Karpas-422 (cell line): Measurements from ENCODE around the gene WNK2. TPM values are rescaled to one million over a fixed set of nuclear protein-coding genes. Genes with fewer than 3 reads are reported as not detected.

Source experiments
- DNase-seq: peaks from one replicate; pipeline ENCODE4 v3.0.0-alpha.2; 2015
- H2AFZ ChIP-seq: fragments of 200-600 bp; sonication (generic); 2 replicates; pipeline ENCODE4 v1.6.1; 2014; ENCODE audit warnings: antibody characterized with exemption, low read length, mixed read lengths
- H3K27ac ChIP-seq: fragments of 200-600 bp; sonication (generic); 2 replicates; pipeline ENCODE4 v1.5.1; 2014; ENCODE audit warnings: mild to moderate bottlenecking, low read length, moderate library complexity
- H3K27me3 ChIP-seq: fragments of 200-600 bp; sonication (generic); 2 replicates; pipeline ENCODE4 v1.6.1; 2014; ENCODE audit warnings: low read length, mixed read lengths
- H3K36me3 ChIP-seq: fragments of 200-600 bp; sonication (generic); 2 replicates; pipeline ENCODE4 v1.6.1; 2014; ENCODE audit warnings: low read length, mixed read lengths; ENCODE audit not compliant: insufficient read depth
- H3K4me1 ChIP-seq: fragments of 200-600 bp; sonication (generic); 2 replicates; pipeline ENCODE4 v1.6.1; 2014; ENCODE audit warnings: mild to moderate bottlenecking, low read length, mixed read lengths
- H3K4me2 ChIP-seq: fragments of 200-600 bp; sonication (generic); 2 replicates; pipeline ENCODE4 v1.6.1; 2014; ENCODE audit warnings: low read length, low read depth, mild to moderate bottlenecking; ENCODE audit not compliant: poor library complexity, severe bottlenecking
- H3K4me3 ChIP-seq: fragments of 200-600 bp; sonication (generic); 2 replicates; pipeline ENCODE4 v1.5.1; 2014; ENCODE audit warnings: mild to moderate bottlenecking, antibody characterized with exemption, low read length, mixed read lengths
- H3K79me2 ChIP-seq: fragments of 200-600 bp; sonication (generic); 2 replicates; pipeline ENCODE4 v1.6.1; 2014; ENCODE audit warnings: mild to moderate bottlenecking, low read length, mixed read lengths
- H3K9ac ChIP-seq: fragments of 200-600 bp; sonication (generic); 2 replicates; pipeline ENCODE4 v1.6.0; 2014; ENCODE audit warnings: low read length
- H3K9me2 ChIP-seq: fragments of 200-600 bp; sonication (generic), shearing (Covaris generic); replicated peaks from 2 replicates; pipeline ENCODE4 v1.6.0; 2014; ENCODE audit warnings: mild to moderate bottlenecking, low read length, moderate library complexity; ENCODE audit not compliant: insufficient read depth
- H3K9me3 ChIP-seq: fragments of 300-700, 200-600 bp; sonication (generic); 2 replicates; pipeline ENCODE4 v1.6.1; 2014; ENCODE audit warnings: low read length, mixed read lengths
- H4K20me1 ChIP-seq: fragments of 200-600 bp; sonication (generic); 2 replicates; pipeline ENCODE4 v1.6.1; 2014; ENCODE audit warnings: mild to moderate bottlenecking, antibody characterized with exemption, low read length, low read depth; ENCODE audit not compliant: insufficient read depth
- total RNA-seq: library from RNA; depleted of rRNA; stranded (reverse); fragments of >200 nt; shearing (Covaris generic); gene quantifications from 2 replicates; pipeline ENCODE4 v1.2.3, GENCODE V29; 2014; ENCODE audit warnings: low replicate concordance

Gene WNK2
- total RNA-seq, 1 experiment from 2014 or later, result not detected

GRCh38 chr9:93210324-93210973 lies 26.5 kb downstream of the WNK2 start:
- H3K4me2 ChIP-seq, result no peak overlapping the region
- H3K4me3 ChIP-seq, result no peak overlapping the region
- H4K20me1 ChIP-seq, result no peaks in the 10 kb centered on the region
- no peak for DNase-seq
- no peaks in the 10 kb centered on the region for H3K9me3 ChIP-seq
- H3K36me3 ChIP-seq, result no peaks in the 10 kb centered on the region
- no peak overlapping the region for H3K9ac ChIP-seq
- H3K4me1 ChIP-seq, result no peaks in the 10 kb centered on the region
- H3K27me3 ChIP-seq, result no peaks in the 10 kb centered on the region
- no peaks in the 10 kb centered on the region for H3K9me2 ChIP-seq
- H2AFZ ChIP-seq, result no peak overlapping the region
- no peaks in the 10 kb centered on the region for H3K79me2 ChIP-seq
- no peak overlapping the region for H3K27ac ChIP-seq

DNA sequence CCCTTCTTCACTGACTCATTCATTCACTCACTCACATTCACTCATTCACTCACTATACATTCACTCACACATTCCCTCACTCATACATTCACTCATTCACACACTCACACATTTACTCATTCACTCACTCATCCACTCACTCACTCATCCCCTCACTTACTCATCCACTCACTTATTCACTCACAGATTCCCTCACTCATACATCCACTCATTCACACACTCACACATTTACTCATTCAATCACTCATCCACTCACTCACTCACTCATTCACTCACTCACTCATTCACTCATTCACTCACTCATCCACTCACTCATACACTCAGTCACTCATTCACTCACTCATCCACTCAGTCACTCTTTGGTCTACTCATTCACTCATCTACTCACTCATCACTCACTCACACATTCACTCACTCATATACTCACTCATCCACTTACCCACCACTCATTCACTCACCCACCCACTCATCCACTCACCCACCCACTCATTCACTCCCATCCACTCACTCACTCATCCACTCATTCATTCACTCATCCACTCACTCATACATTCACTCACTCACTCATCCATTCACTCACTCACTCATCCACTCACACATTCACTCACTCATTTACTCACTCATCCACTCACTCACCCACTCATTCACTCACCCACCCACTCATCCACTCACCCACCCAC lies 27.2 kb downstream of the WNK2 start:
- H3K4me2 ChIP-seq, result no peak overlapping the region
- no peak overlapping the region for H2AFZ ChIP-seq
- H3K79me2 ChIP-seq, result no peaks in the 10 kb centered on the region
- no peak overlapping the region for H3K9ac ChIP-seq
- H3K9me3 ChIP-seq, result no peaks in the 10 kb centered on the region
- no peaks in the 10 kb centered on the region for H3K9me2 ChIP-seq
- no peak for DNase-seq
- no peaks in the 10 kb centered on the region for H3K4me1 ChIP-seq
- H3K27ac ChIP-seq, result no peak overlapping the region
- H3K36me3 ChIP-seq, result no peaks in the 10 kb centered on the region
- H3K27me3 ChIP-seq, result no peaks in the 10 kb centered on the region
- H4K20me1 ChIP-seq, result no peaks in the 10 kb centered on the region
- H3K4me3 ChIP-seq, result no peak overlapping the region

DNA sequence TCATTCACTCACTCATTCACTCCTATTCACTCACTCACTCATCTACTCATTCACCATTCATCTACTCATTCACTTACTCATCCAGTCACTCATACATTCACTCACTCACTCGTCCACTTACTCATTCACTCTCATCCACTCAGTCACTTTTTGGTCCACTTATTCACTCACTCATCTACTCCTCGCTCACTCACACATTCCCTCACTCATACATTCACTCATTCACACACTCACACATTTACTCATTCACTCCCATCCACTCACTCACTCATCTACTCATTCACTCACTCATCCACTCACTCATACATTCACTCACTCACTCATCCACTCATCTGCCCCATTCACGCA lies 27.7 kb downstream of the WNK2 start:
- no peaks in the 10 kb centered on the region for H3K27me3 ChIP-seq
- H3K9me2 ChIP-seq, result no peaks in the 10 kb centered on the region
- no peaks in the 10 kb centered on the region for H3K79me2 ChIP-seq
- DNase-seq, result no peak
- no peaks in the 10 kb centered on the region for H3K36me3 ChIP-seq
- H2AFZ ChIP-seq, result no peak overlapping the region
- no peak overlapping the region for H3K4me2 ChIP-seq
- H3K4me1 ChIP-seq, result no peaks in the 10 kb centered on the region
- H3K9me3 ChIP-seq, result no peaks in the 10 kb centered on the region
- H4K20me1 ChIP-seq, result no peaks in the 10 kb centered on the region
- no peak overlapping the region for H3K27ac ChIP-seq
- no peak overlapping the region for H3K9ac ChIP-seq
- no peak overlapping the region for H3K4me3 ChIP-seq

- no peaks in the 10 kb centered on the region for H3K9me2 ChIP-seq
- H3K36me3 ChIP-seq, result no peaks in the 10 kb centered on the region
- H3K9me3 ChIP-seq, result no peaks in the 10 kb centered on the region
- no peak overlapping the region for H3K4me2 ChIP-seq
- no peaks in the 10 kb centered on the region for H4K20me1 ChIP-seq
- H3K79me2 ChIP-seq, result no peaks in the 10 kb centered on the region
- H2AFZ ChIP-seq, result no peak overlapping the region
- DNase-seq, result no peak
- no peaks in the 10 kb centered on the region for H3K27me3 ChIP-seq
- no peaks in the 10 kb centered on the region for H3K4me1 ChIP-seq
- H3K9ac ChIP-seq, result no peak overlapping the region
- H3K4me3 ChIP-seq, result no peak overlapping the region
- no peak overlapping the region for H3K27ac ChIP-seq
Measured at GRCh38 chr9:93212409-93212808, 28.5 kb downstream of the WNK2 start.

- no peaks in the 10 kb centered on the region for H3K9me2 ChIP-seq
- no peaks in the 10 kb centered on the region for H3K9me3 ChIP-seq
- H3K79me2 ChIP-seq, result no peaks in the 10 kb centered on the region
- DNase-seq, result no peak
- H4K20me1 ChIP-seq, result no peaks in the 10 kb centered on the region
- H2AFZ ChIP-seq, result no peak overlapping the region
- no peaks in the 10 kb centered on the region for H3K36me3 ChIP-seq
- no peak overlapping the region for H3K9ac ChIP-seq
- H3K27ac ChIP-seq, result no peak overlapping the region
- H3K4me1 ChIP-seq, result no peaks in the 10 kb centered on the region
- H3K4me2 ChIP-seq, result no peak overlapping the region
- no peaks in the 10 kb centered on the region for H3K27me3 ChIP-seq
- no peak overlapping the region for H3K4me3 ChIP-seq
Measured at GRCh38 chr9:93216073-93216365, 32.1 kb downstream of the WNK2 start.

- Histone ChIP-seq H3K79me2 (no peaks in the 10 kb centered on the region), H2AFZ (no peak overlapping the region), H4K20me1 (no peaks in the 10 kb centered on the region)
Measured at GRCh38 chr9:93217706-93218105, 33.8 kb downstream of the WNK2 start.

GRCh38 chr9:93218161-93218560 lies 34.2 kb downstream of the WNK2 start:
- no peaks in the 10 kb centered on the region for H3K79me2 ChIP-seq
- no peak overlapping the region for H3K27ac ChIP-seq
- no peak overlapping the region for H3K4me2 ChIP-seq
- H2AFZ ChIP-seq, result no peak overlapping the region
- no peak overlapping the region for H3K9ac ChIP-seq
- no peaks in the 10 kb centered on the region for H3K9me3 ChIP-seq
- H3K9me2 ChIP-seq, result no peaks in the 10 kb centered on the region
- no peaks in the 10 kb centered on the region for H3K27me3 ChIP-seq
- no peaks in the 10 kb centered on the region for H4K20me1 ChIP-seq
- no peak for DNase-seq
- H3K36me3 ChIP-seq, result no peaks in the 10 kb centered on the region
- no peaks in the 10 kb centered on the region for H3K4me1 ChIP-seq
- no peak overlapping the region for H3K4me3 ChIP-seq

More at GRCh38 chr9:93217706-93218105, 33.8 kb downstream of the WNK2 start:
- Histone ChIP-seq H3K4me2 (no peak overlapping the region), H3K36me3 (no peaks in the 10 kb centered on the region), H3K4me3 (no peak overlapping the region), H3K4me1 (no peaks in the 10 kb centered on the region), H3K9ac (no peak overlapping the region), H3K27me3 (no peaks in the 10 kb centered on the region), H3K27ac (no peak overlapping the region), H3K9me3 (no peaks in the 10 kb centered on the region), H3K9me2 (no peaks in the 10 kb centered on the region)
- DNase-seq, result no peak

DNA sequence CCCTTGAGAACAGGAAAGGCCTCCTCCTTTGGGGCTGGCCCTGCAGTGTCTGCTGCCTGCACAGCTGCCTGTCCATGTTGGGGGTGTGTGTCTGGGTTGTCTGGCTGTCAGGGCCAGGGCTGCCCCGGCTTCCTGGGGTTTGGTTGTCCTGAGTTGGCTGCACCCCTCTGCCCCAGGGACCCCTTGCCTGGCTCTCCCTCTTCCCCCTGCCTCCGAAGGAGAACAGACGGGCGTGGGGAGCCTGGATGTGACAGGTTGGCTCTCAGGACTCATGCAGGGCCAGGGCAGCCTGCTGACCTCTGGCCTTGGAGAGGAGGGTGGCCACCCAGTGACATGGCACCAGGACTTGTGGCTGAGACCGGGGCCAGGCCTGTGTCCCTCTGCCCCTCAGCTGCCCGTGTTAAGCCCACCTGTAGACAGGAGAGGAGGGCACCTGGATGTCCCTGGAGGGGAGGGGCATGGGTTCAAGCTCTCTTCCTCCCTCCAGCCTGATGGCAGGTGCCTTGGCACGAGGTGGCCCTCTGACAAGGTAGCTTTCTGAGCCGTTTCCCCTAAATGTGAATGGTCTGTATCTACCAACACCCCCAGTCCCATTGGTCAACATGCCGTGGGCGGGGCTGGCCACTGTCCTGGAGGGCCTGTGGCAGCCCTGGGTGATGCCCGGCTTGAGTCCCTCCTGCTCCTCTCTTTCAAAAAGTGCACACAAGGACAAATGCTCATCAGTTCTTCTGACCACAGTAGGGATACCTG lies 34.9 kb downstream of the WNK2 start:
- Histone ChIP-seq H3K4me3 (no peak overlapping the region), H3K9ac (no peak overlapping the region), H3K9me3 (no peaks in the 10 kb centered on the region), H3K27me3 (no peaks in the 10 kb centered on the region), H3K27ac (no peak overlapping the region), H3K79me2 (no peaks in the 10 kb centered on the region), H2AFZ (no peak overlapping the region), H3K36me3 (no peaks in the 10 kb centered on the region), H3K9me2 (no peaks in the 10 kb centered on the region), H3K4me1 (peaks cover 4% of the 10 kb centered on the region), H3K4me2 (no peak overlapping the region), H4K20me1 (no peaks in the 10 kb centered on the region)
- no peak for DNase-seq
